ENCODE results near the gene SOST.
A peak's percentile ranks its signal among the peaks of the same experiment; 100 is the strongest.

The SOST gene

GRCh38 chr17:43774304-43775250 lies 16.0 kb upstream of the SOST start:
- no peak for DNase-seq (ENCODE audit: low read depth)

GRCh38 chr17:43772877-43773648 lies 14.5 kb upstream of the SOST start:
- no peak for DNase-seq (ENCODE audit: low read depth)

- DNase-seq (ENCODE audit: low read depth): no peak
Observed at GRCh38 chr17:43771463-43771862, 12.9 kb upstream of the SOST start.

- DNase-seq (ENCODE audit: low read depth): no peak
Observed at GRCh38 chr17:43770957-43771356, 12.4 kb upstream of the SOST start.

GRCh38 chr17:43769859-43770258 lies 11.3 kb upstream of the SOST start:
- DNase-seq (ENCODE audit: low read depth): no peak

GRCh38 chr17:43769426-43769825 lies 10.8 kb upstream of the SOST start:
- DNase-seq (ENCODE audit: low read depth): no peak

- no peak for DNase-seq (ENCODE audit: low read depth)
Observed at GRCh38 chr17:43768943-43769342, 10.4 kb upstream of the SOST start.

- no peak for DNase-seq (ENCODE audit: low read depth)
Observed at GRCh38 chr17:43768382-43768781, 9.8 kb upstream of the SOST start.

GRCh38 chr17:43767713-43768059 lies 9.1 kb upstream of the SOST start:
- no peak for DNase-seq (ENCODE audit: low read depth)

- no peak for DNase-seq (ENCODE audit: low read depth)
Observed at GRCh38 chr17:43767053-43767712, 8.6 kb upstream of the SOST start.

- DNase-seq (ENCODE audit: low read depth): no peak
Observed at GRCh38 chr17:43766413-43767052, 7.9 kb upstream of the SOST start.

GRCh38 chr17:43760254-43760852 lies 1.8 kb upstream of the SOST start:
- peak; percentile 84 for DNase-seq (ENCODE audit: low read depth)

- no peak for DNase-seq (ENCODE audit: low read depth)
Observed at GRCh38 chr17:43759836-43760235, 1.2 kb upstream of the SOST start.

- DNase-seq (ENCODE audit: low read depth): no peak
Observed at GRCh38 chr17:43758086-43758485, 505 bp downstream of the SOST start.

GRCh38 chr17:43757171-43757660 lies 1.4 kb downstream of the SOST start:
- DNase-seq (ENCODE audit: low read depth): no peak

- no peak for DNase-seq (ENCODE audit: low read depth)
Observed at GRCh38 chr17:43756201-43756600, 2.4 kb downstream of the SOST start.

GRCh38 chr17:43755389-43755875 lies 3.2 kb downstream of the SOST start:
- DNase-seq (ENCODE audit: low read depth): no peak

GRCh38 chr17:43754947-43755346 lies 3.6 kb downstream of the SOST start:
- no peak for DNase-seq (ENCODE audit: low read depth)

GRCh38 chr17:43753493-43754129 lies 5.0 kb downstream of the SOST start:
- no peak for DNase-seq (ENCODE audit: low read depth)

- no peak for DNase-seq (ENCODE audit: low read depth)
Observed at GRCh38 chr17:43750153-43750552, 8.4 kb downstream of the SOST start.

- no peak for DNase-seq (ENCODE audit: low read depth)
Observed at GRCh38 chr17:43745541-43745940, 13.1 kb downstream of the SOST start.
